HG02763 (cell line): Measurements from ENCODE around the gene AK4.
A peak's percentile ranks its signal among the peaks of the same experiment; 100 is the strongest.
"Not testable (repeated sequence)": the region's sequence is repeated elsewhere in the genome, so short reads cannot be mapped to it uniquely, and the experiment has no call there.

Experiments
- ATAC-seq: cut with Tn5 transposase; IDR thresholded peaks from one replicate; pipeline ENCODE4 v1.9.1; 2021; ENCODE audit warnings: mild to moderate bottlenecking, moderate library complexity; ENCODE audit not compliant: unreplicated experiment

The AK4 gene

GRCh38 chr1:65210325-65210724 lies 62.3 kb downstream of the AK4 start:
- ATAC-seq = no peak

- ATAC-seq = no peak
These were observed 63.3 kb downstream of the AK4 start for GRCh38 chr1:65211331-65211730.

- ATAC-seq = no peak
These were observed 65.4 kb downstream of the AK4 start for GRCh38 chr1:65213271-65214023.

GRCh38 chr1:65214340-65215027 lies 66.5 kb downstream of the AK4 start:
- ATAC-seq = no peak

- no peak for ATAC-seq
These were observed 69.0 kb downstream of the AK4 start for GRCh38 chr1:65216989-65217388.

GRCh38 chr1:65221638-65222339 lies 73.8 kb downstream of the AK4 start:
- ATAC-seq = no peak

GRCh38 chr1:65222340-65222940 lies 74.4 kb downstream of the AK4 start:
- ATAC-seq = no peak

DNA sequence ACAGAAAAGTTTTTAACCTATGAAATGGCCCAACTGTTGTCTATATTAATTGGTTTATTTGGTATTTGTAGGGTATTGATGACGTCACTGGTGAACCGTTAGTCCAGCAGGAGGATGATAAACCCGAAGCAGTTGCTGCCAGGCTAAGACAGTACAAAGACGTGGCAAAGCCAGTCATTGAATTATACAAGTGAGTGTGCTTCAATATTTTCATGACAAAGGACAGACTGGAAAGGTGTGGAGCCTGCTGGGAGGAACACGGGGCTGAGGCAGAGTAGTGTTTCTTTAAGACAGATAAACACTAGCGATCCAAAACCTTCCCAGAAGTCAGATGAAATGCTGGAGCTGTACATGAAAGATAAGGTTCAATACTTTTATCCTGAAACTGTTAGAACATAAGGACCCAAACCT lies 76.7 kb downstream of the AK4 start:
- no peak for ATAC-seq

GRCh38 chr1:65225179-65225578 lies 77.2 kb downstream of the AK4 start:
- ATAC-seq = no peak

DNA sequence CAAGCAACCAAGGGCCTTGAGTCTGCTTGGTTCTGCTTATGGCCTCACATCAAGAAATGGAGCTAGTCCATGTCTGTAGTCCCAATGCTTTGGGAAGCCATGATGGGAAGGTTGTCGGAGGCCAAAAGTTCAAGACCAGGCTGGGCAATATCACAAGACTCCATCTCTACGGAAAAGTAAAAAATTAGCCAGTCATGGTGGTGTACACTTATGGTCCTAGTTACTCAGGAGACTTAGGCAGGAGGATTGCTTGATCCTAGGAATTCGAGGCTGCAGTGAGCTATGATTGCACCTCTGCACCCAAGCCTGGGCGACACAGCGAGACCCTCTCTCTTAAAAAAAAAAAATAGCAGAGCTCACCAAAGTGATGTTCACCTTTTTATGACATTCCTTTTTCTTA lies 81.2 kb downstream of the AK4 start:
- ATAC-seq = no peak

- ATAC-seq = no peak
These were observed 81.8 kb downstream of the AK4 start for GRCh38 chr1:65229754-65230339.

GRCh38 chr1:65230731-65231481 lies 82.9 kb downstream of the AK4 start:
- peak; percentile 66 for ATAC-seq

DNA sequence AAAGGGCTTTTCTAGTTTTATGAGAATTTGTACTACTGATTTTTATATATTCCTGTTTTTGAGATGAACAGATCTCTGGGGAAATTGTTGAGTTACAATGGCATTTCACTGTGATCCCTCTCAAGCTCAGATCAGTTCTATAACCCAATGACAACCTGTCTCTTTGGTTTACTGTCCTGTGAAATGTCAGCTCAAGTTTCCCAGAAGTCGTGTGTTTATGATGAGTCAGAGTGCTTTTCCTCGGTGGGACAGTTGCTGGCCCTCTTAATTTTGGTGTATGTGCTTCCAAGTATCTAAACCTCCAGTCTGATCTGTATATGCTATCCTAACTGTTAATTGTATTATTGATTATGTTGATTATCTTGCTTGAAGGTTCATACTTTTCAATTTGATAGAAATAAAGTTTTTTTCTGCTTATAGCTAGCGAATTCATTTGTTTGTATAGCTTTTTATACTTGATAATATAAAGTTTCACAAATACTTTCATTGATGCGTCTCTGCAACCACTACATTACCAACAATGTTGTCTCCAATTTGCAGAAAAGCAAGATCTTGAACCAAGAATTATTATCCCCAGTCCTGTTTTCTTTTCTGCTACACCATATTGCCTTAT lies 83.8 kb downstream of the AK4 start:
- ATAC-seq = no peak

DNA sequence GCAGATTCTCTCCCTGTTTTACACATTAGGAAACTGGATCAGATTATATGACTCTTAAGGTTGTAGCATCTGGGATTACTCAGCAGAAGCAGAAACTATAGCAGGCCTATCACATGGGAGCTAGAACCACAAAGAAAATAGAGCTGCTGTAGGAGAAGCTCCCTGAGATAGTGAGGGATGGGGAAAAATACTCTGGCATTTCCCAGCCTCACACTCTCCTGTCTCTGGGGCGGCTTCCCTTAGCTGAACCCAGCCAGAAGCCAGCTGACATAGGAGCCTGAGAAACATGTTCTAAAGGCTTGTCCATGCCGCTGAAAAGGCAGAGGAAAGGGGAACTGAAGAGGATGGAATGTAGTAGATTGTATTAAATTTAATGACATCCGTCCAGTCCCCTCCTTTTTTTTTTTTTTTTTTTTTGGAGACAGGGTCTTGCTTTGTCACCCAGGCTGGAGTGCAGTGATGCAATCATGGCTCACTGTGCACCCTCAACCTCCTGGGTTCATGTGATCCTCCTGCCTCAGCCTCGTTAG lies 84.5 kb downstream of the AK4 start:
- no peak for ATAC-seq

DNA sequence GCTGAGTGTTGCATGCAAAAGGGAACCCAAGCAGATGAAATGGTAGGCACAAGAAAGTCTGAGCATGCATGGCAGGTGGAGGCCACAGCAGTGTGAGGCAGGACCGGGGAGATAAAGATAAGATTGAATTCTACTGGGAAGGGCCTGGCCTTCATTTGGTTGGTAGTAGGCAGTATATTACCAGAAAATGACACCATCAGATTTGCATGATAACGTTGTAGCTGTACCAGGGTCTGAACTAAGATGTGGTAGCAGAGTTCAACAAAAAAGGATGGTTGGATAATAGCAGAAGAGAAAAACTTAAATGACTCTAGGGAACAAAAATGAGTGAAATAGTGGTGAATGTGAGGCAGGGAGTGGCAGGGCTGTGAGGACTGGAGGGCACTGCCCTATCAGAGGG lies 85.8 kb downstream of the AK4 start:
- no peak for ATAC-seq

DNA sequence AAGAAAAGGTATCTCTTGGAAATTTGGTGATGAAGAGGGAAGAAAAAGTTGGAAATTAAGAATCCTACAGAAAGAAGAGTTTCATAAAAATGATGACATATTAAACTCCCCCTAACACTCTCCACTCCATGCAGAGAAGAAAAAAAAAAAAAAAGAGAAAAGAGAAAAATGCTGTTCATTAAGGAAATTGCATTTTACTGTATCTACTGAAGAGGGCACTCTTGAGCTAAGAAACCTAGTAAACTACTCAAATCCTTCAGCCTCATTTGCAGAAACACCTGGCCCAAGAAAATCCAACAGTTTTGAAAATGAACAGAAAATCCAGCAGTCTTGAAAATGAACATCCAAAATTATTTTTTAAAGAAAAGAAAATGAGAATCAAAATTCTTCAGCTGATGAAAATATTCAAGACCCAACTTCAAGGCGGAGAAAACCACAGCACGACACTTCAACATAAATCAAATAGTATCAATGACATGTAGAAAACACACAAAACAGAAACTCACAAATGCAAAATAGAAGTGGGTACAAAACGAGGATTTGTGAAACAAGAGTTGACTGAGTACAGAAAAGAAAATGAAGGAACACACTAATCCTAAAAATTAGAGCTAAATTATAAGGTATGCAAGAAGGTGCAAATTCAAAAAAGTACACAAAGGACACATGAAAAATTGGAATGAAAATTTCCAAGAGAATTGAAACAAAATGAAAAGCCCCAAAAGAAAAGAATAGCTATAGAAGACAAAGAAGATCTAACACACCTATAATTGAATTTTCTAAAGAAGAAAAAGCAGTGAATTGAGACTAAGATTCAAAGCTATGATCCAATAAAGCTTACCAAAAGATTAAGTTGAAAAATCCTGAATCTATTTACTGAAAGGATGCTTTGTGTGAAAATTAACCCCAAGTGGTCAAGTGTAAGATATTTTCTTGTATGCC lies 88.1 kb downstream of the AK4 start:
- no peak for ATAC-seq

DNA sequence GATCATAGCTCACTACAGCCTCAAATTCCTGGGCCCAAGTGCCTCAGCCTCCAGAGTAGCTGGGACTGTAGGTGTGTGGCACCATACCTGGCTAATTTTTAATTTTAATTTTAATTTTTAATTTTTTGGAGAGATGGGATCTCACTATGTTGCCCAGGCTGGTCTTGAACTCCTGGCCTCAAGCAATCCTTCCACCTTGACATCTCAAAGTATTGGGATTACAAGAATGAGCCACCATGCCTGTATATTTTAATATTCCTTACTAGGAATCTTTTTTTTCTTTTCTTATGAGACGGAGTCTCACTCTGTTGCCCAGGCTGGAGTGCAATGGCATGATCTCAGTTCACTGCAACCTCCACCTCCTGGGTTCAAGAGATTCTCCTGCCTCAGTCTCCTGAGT lies 89.1 kb downstream of the AK4 start:
- ATAC-seq = not testable (repeated sequence)

DNA sequence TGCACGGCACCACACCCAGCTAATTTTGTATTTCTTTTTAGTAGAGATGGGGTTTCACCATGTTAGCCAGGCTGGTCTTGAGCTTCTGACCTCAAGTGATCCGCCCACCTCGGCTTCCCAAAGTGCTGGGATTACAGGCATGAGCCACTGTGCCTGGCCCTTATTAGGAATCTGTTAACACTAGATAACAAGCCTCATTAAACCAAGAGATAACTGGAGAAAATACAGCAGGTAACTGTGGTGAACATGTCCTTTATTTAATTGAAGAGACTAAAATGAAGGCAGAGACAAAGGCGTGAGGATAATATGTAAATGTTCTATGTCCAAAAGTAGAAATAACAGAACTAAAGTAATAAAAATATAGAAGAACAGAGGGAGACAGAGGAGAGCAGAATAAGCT lies 89.5 kb downstream of the AK4 start:
- ATAC-seq = no peak

DNA sequence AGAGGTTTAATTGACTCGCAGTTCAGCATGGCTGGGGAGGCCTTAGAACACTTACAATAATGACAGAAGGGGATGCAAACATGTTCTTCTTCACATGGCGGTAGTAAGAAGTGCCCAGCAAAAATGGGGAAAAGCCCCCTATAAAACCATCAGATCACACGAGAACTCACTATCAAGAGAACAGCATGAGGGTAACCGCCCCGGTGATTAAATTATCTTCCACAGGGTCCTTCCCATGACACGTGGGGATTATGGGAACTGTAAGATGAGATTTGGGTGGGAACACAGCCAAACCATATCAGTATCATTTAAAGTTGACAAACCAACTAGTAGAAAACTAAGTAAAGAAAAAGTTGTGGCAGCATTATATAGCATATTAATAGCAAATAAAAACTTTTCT lies 90.0 kb downstream of the AK4 start:
- no peak for ATAC-seq
